Thyroid gland (tissue), 4 donors: ENCODE data around the gene IFNGR2. TPM values are rescaled to one million over a fixed set of nuclear protein-coding genes. Genes with fewer than 3 reads are reported as not detected.
"Not testable (repeated sequence)": the region's sequence is repeated elsewhere in the genome, so short reads cannot be mapped to it uniquely, and the experiment has no call there.

Experiments
- DNase-seq, 2 donors: peaks; one replicate each; pipeline ENCODE4 v3.0.0-alpha.2; 2019
- H3K27ac ChIP-seq, 3 donors: fragments of 200-600 bp; sonication (generic); 1 replicate in 2 of 3; 2 replicates in 1 of 3; pipeline ENCODE4 v1.5.1; 2016 to 2019; ENCODE audit warnings: mild to moderate bottlenecking in 1 of 3, moderate library complexity in 1 of 3
- H3K27me3 ChIP-seq: fragments of 200-600 bp; sonication (generic); one replicate; pipeline ENCODE4 v1.5.1; 2019
- H3K36me3 ChIP-seq, 2 donors: fragments of 200-600 bp; sonication (generic); one replicate each; pipeline ENCODE4 v1.5.1; 2016 to 2019
- H3K4me1 ChIP-seq, 2 donors: fragments of 200-600 bp; sonication (generic); one replicate each; pipeline ENCODE4 v1.5.1; 2017 to 2019
- H3K4me3 ChIP-seq, 3 donors: fragments of 200-600 bp; sonication (generic); replicated peaks in 1 of 3; 1 replicate in 2 of 3; 2 replicates in 1 of 3; pipeline ENCODE4 v1.5.1; 2016; ENCODE audit warnings: mild to moderate bottlenecking in 1 of 3
- H3K9me3 ChIP-seq: fragments of 200-600 bp; sonication (generic); one replicate; pipeline ENCODE4 v1.5.1; 2017
- CTCF ChIP-seq, 6 experiments: fragments of 200-600 bp in 3 of 6; fragments of 450-650 bp in 3 of 6; sonication (generic) in 3 of 6; IDR thresholded peaks; one replicate each; pipeline ENCODE4 v1.5.1; 2016 to 2019; ENCODE audit warnings: antibody characterized with exemption in 6 of 6, mild to moderate bottlenecking in 2 of 6, inconsistent platforms in 1 of 6, moderate library complexity in 1 of 6
- POLR2A ChIP-seq, 2 donors: fragments of 450-650 bp; IDR thresholded peaks; one replicate each; pipeline ENCODE4 v1.6.1; 2017; ENCODE audit warnings: antibody characterized with exemption in 2 of 2, mild to moderate bottlenecking in 2 of 2, moderate library complexity in 1 of 2
- WGBS, 2 donors: methylation state at CpG; one replicate each; pipeline ENCODE4 v1.1.5; 2017; 5-methylcytosine and 5-hydroxymethylcytosine counted together
- intact Hi-C: fragments of 100-400 bp; cut with DNase I; formaldehyde crosslinking; loops from one replicate; pipeline ENCODE4 v1.15.1; 2023
- total RNA-seq, 4 donors: library from RNA; depleted of rRNA; stranded (reverse); fragments of >200 nt; gene quantifications; one replicate each; pipeline ENCODE4 v1.2.3, GENCODE V29; 2016

IFNGR2 gene
- total RNA-seq, 4 donors from 2014 or later = 64.9 to 100 (median 79.0) TPM

- Histone ChIP-seq H3K27me3 (no peaks in the 10 kb centered on the region), H3K27ac (peak overlapping the region in 2 of 3 donors; percentile 29 to 46), H3K36me3 (peaks cover 6 to 15% of the 10 kb centered on the region in 2 donors), H3K4me1 (peaks cover 14 to 27% of the 10 kb centered on the region in 2 donors), H3K9me3 (no peaks in the 10 kb centered on the region), H3K4me3 (no peak overlapping the region)
- TF ChIP-seq CTCF (IDR thresholded peaks at IDR 0.05) = no peak
- no peak for TF ChIP-seq POLR2A (IDR thresholded peaks at IDR 0.05)
- intact Hi-C loops = no loop called here
- DNase-seq = peak; percentile 14 to 21
- WGBS, 2 donors = 60 to 61% methylated on average over 6 of the region's 6 CpGs
These were observed 42.9 kb upstream of the IFNGR2 start for GRCh38 chr21:33360281-33360680.

- Histone ChIP-seq H3K4me3 (no peak overlapping the region), H3K27me3 (no peaks in the 10 kb centered on the region), H3K27ac (peak overlapping the region in 2 of 3 donors; percentile 29 to 46), H3K4me1 (peaks cover 14 to 27% of the 10 kb centered on the region in 2 donors), H3K9me3 (no peaks in the 10 kb centered on the region), H3K36me3 (peaks cover 3 to 10% of the 10 kb centered on the region in 2 donors)
- 14 to 15% methylated on average over 14 of the region's 14 CpGs for WGBS, 2 donors
- intact Hi-C loops = no loop called here
- DNase-seq = peak; percentile 72 to 81
- TF ChIP-seq POLR2A (IDR thresholded peaks at IDR 0.05) (no peak), CTCF (IDR thresholded peaks at IDR 0.05) (peak; percentile 51 to 85 (median 70))
These were observed 42.2 kb upstream of the IFNGR2 start for GRCh38 chr21:33360881-33361602.

- Histone ChIP-seq H3K9me3 (no peaks in the 10 kb centered on the region), H3K27ac (no peak overlapping the region), H3K4me1 (peaks cover 14 to 27% of the 10 kb centered on the region in 2 donors), H3K27me3 (no peaks in the 10 kb centered on the region), H3K4me3 (no peak overlapping the region), H3K36me3 (no peaks in the 10 kb centered on the region)
- peak in 1 of 2 donors; percentile 5 for DNase-seq
- TF ChIP-seq POLR2A (IDR thresholded peaks at IDR 0.05) = peak in 1 of 2 donors; percentile 23
- no peak for TF ChIP-seq CTCF (IDR thresholded peaks at IDR 0.05)
- intact Hi-C loops = no loop called here
- WGBS, 2 donors = 56 to 60% methylated on average over 12 of the region's 12 CpGs
These were observed 41.1 kb upstream of the IFNGR2 start for GRCh38 chr21:33362044-33362555.

- H3K4me1 ChIP-seq = peaks cover 14 to 27% of the 10 kb centered on the region in 2 donors
- H3K27me3 ChIP-seq, H3K9me3 ChIP-seq, H3K36me3 ChIP-seq, DNase-seq, H3K4me3 ChIP-seq, H3K27ac ChIP-seq, intact Hi-C loops: not testable (repeated sequence)
- WGBS, 2 donors = 77 to 78% methylated on average over 10 of the region's 10 CpGs
These were observed 39.2 kb upstream of the IFNGR2 start for GRCh38 chr21:33363911-33364609.

- DNase-seq = no peak
- WGBS, 2 donors = 93 to 96% methylated on average over 5 of the region's 5 CpGs
- no peak overlapping the region for H3K27ac ChIP-seq
- no peaks in the 10 kb centered on the region for H3K9me3 ChIP-seq
- peaks cover 14 to 25% of the 10 kb centered on the region in 2 donors for H3K4me1 ChIP-seq
- TF ChIP-seq CTCF (IDR thresholded peaks at IDR 0.05) = no peak
- no peak for TF ChIP-seq POLR2A (IDR thresholded peaks at IDR 0.05)
- H3K36me3 ChIP-seq = no peaks in the 10 kb centered on the region
- intact Hi-C loops = loop anchor here (5.0 kb wide), 1 partner anchor 153 kb away; no protein-coding TSS in a partner anchor
- H3K4me3 ChIP-seq = no peak overlapping the region
- no peaks in the 10 kb centered on the region for H3K27me3 ChIP-seq
These were observed 38.4 kb upstream of the IFNGR2 start for GRCh38 chr21:33364830-33365229.
